GM19193 (cell line): Measurements from ENCODE around the gene C6orf47.

Source experiments
- POLR2A ChIP-seq: IDR thresholded peaks from 4 replicates; pipeline ENCODE4 v1.6.1; 2011; ENCODE audit not compliant: insufficient read depth, insufficient read length; ENCODE audit errors: extremely low read depth

Gene C6orf47

GRCh38 chr6:31690231-31691077 lies 29.9 kb upstream of the C6orf47 start:
- TF ChIP-seq POLR2A, result no peak

- TF ChIP-seq POLR2A, result no peak
Observed at GRCh38 chr6:31689249-31690110, 28.9 kb upstream of the C6orf47 start.

DNA sequence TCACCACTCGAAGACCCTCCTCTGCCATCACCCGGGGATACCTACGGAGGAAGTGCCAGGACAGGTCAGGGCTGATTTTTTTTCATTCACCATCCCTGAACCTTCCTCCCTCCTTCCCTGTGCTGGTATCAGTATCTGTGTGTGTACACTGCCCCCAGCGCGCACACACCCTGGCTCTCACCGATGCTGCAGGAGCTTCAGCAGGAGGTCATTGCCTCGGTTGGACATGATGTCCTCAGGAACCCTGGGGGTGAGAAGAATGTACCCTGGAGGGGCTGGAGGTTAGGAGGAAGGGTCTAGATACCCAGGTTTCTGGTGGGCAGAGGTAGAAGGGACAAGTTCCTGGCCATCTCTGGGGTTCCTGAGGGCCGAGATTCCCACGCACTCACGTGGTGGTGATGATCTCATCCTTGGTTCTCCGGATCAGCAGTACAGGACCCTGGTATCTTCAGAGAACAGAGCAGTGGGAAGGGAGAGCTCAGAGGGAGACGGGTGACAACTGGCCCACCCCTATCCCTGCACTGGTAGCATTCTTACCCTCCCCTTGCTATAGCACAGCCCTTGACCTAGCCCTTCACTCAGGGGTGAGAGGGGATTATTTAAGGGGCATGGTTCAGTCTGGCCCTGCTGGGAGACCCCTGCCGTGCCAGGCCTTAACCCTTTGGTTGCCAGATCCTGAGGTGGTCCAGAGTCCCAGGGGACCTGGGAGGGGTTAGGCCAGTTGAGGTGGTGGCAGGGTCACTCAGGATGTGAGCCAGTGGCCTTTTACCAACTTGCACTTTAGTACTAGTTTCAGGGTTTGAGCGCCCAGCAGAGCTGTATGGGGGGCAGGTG lies 27.5 kb upstream of the C6orf47 start:
- TF ChIP-seq POLR2A, result no peak

DNA sequence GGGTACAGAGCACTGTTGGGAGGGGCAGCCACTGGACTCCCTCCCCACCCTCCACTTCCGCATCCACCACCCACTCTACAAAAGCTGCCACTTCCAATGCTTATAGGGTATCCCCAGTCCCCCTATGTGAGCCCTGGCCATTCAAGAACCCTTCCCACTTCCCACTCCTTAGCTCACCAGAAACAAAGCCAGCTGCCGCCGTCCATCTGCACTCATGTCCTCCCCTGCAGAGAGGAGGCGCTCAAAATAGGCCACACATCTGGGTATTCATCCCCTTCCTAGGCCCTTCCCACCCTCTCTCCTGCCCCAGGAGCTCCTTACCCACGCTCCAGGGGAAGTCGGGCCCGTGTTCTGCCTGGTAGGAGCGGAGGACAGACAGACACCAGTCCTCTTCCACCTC lies 26.7 kb upstream of the C6orf47 start:
- no peak for TF ChIP-seq POLR2A

DNA sequence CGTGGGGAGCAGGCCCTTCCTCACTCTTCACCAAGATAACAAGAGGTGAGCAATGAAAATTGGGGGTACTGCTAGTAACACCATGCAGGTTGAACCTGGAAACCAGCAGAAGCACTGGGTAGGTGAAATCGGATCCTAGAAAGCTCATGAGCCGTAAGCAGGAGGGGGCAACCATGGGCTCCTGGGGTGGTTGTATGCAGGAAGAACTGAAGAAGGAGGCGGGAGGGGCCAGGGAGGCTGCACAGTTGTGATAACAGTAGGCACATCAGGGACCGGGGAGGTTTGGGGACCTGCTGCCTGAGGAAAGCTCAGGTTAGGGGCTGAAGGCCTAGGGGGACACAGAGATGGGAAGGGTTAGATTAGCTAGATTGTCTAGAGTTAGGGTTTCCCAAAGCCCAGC lies 25.9 kb upstream of the C6orf47 start:
- no peak for TF ChIP-seq POLR2A

DNA sequence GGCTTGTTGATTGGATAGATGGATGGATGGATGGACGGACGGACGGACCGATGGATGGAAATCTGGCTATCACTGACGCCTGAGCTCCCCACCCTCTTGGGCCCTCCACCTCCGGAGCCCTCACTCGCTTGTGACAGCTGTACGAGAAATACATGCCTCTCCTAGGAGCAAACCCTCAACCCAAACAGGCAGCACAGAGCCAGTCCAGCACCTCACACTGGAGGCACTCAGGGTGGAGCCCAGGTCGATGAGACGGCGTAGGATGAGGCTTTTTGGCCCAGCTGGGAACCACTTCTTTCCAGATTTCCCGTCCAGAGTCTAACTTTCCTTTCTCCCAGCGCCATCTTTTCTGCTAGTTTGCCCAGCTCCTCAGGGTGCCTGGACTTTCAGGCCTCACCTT lies 23.0 kb upstream of the C6orf47 start:
- TF ChIP-seq POLR2A, result no peak

DNA sequence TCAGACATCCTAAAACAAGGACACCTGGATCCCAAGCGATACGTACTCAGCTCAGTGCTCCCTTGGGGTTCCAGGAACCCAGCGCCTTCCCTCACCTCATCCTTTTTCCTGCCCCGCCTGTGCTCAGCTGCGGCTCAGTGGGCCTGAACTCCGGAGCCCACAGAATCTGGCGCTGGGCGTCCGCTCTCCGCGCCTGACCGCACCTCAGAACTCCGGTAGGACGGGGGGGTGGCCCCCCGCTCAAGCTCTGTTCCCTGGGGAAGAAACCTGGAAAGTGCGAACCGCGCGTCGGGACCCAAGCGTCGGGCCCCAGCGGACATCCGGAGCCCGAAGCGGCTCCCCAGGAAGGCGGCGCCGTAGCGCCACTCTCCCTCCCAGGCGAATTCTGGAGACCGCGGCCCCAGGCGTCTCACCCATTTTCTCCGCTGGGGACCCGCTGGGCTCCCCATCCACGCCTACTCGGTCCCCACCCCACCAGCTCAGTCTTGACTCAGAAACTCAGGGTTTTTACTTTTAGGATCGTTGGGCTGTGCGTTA lies 20.6 kb upstream of the C6orf47 start:
- no peak for TF ChIP-seq POLR2A

DNA sequence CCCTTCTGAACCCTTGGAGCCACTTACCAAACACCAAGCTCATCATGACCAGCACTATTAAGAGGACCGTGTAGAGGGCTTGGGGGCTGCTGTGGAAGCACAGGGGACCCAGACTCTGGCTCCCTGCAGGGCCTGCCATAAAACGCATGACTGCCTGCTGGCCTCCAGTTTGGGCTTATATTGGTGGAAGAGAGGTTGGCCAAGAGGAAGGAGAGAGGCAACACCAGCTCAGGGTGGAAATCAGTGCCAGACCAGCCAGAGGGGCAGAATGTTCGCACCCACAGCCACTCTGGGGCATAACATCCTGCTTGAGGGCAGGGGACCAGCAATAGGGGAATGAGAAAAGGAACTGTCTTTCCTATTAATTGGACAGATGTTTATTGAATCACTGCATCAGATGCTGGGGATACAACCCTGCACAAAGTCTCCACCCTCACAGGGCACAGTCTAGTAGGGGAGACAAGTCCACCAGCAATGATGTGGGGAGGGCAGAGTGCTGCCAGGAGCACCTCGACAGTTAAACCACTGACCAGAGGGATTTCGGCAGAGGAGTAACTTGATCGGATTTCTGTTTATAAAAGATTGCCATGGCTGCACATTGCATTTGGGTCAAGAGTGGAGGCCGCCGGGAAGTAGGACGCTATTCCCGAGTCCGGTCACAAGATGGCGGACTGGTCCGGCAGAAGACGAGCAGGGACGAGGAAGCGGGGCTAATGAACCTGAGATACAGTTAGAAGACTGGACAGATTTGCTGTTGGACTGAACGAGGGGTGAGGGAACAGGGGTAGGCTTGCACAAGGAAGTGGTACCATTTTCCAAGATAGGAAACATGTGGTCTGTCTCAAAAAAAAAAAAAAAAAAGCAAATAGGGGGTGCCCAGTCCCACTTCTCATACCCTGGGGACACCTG lies 19.9 kb upstream of the C6orf47 start, which contains the start of gene LY6G5C:
Gene LY6G5C (minus strand): TSS at position 842 of the 909 bp plus-strand sequence. CDS start 694 bp downstream, at position 148.
- TF ChIP-seq POLR2A, result no peak

DNA sequence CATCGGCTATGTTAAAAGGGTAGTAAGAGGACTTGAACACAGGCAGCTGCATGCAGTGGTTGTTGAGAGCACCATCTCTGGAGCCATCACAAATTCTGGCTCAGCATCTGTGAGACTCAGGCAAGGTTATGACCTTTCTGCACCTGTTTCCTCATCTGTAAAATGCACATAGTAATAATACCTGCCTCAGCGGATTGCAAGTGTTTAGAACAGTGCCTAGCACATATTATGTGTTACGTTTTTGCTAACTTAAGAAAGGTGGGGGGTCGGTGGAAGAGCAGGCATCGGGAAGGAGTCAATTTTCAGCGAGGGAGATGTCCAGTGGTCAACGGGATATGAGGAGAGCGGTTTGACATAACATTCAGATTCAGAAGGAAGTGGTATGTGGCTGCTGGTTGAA lies 17.4 kb upstream of the C6orf47 start:
- TF ChIP-seq POLR2A, result no peak

DNA sequence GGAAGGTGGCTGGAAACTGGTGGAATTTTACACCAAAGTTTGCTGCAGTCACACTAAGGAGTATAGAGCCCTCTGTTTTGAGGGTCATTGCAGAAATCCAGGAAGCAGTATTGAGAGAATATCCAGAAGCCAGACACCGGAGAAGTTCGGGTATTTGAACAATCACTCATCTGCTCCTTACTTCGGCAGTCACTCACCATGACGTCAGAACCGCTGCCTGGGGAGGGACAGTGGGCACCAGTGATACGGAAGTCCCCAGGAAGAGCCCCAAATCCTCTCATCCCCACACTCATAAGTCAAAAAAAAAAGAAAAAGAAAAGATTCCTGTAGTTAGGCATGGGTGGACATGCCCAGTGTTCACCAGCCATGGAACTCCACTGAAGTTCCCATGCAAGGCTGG lies 16.3 kb upstream of the C6orf47 start:
- no peak for TF ChIP-seq POLR2A

- TF ChIP-seq POLR2A, result no peak
Observed at GRCh38 chr6:31676322-31676903, 15.8 kb upstream of the C6orf47 start.

DNA sequence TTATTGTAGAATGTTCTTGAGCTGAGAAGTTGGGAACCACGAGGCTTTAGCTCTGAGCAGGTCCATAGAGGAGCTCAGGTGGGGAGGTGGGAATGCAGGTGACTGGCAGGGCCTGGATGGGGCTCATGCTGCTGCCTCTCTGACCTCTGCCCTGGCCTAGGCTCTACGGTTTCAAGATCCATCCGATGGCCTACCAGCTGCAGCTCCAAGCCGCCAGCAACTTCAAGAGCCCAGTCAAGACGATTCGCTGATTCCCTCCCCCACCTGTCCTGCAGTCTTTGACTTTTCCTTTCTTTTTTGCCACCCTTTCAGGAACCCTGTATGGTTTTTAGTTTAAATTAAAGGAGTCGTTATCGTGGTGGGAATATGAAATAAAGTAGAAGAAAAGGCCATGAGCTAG lies 9.1 kb upstream of the C6orf47 start, which contains the start of gene LY6G5B:
Gene LY6G5B (plus strand): TSS at position 301 of the 400 bp plus-strand sequence. CDS start 975 bp downstream, outside the sequence.
- no peak for TF ChIP-seq POLR2A

DNA sequence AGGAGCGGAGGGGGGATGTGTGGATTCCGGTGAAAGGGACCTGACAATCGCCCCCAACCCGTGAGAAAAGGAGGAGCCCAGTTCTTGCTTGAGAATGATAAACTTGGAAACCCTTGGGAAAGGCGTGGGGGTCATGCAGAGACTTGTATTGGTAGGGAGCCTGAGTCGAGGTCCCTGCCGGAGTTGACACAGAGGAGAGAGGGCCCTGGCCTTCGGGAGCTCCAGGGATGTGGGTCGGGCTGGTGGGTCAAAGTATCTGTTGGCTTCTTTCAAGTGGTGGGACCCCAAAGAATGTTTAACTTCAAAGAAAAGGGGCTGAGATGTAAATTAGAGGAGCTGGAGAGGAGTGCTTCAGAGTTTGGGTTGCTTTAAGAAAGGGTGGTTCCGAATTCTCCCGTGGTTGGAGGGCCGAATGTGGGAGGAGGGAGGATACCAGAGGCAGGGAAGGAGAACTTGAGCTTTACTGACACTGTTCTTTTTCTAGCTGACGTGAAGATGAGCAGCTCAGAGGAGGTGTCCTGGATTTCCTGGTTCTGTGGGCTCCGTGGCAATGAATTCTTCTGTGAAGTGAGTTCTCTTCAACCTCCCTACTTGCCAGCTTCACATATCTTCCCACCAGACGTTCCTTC lies 5.9 kb upstream of the C6orf47 start:
- TF ChIP-seq POLR2A, result no peak
